Measurements from ENCODE around the gene MAML2. TPM values are rescaled to one million over a fixed set of nuclear protein-coding genes. Genes with fewer than 3 reads are reported as not detected.

MAML2 gene
- total RNA-seq, 1 experiment from 2014 or later: 2.9 TPM

- DNase-seq (ENCODE audit: low read depth, low spot score) (no peak), ATAC-seq (no peak)
- intact Hi-C loops (cut with micrococcal nuclease; ENCODE audit: unreplicated experiment) (no loop called here), in situ Hi-C loops (cut with HindIII; ENCODE audit: low pct_unique_long_range_greater_than_20kb, low sequenced_read_pairs) (loop anchor here (10.0 kb wide), 1 partner anchor 274 kb away; no protein-coding TSS in a partner anchor)
- BruUV-seq (replicated peaks): no TSS peak
- CTCF ChIA-PET: interaction anchor here (0.7 to 1.5 kb wide), 2 partner anchors 33 to 184 kb away, joined by 4 read pairs; no protein-coding TSS in a partner anchor
- POLR2A ChIA-PET: no interaction called here
- Histone ChIP-seq H3K27ac (ENCODE audit: low read length) (peak overlapping the region; percentile 62), H3K27me3 (ENCODE audit: control insufficient read depth, insufficient read depth, low read length) (no peaks in the 10 kb centered on the region), H3K4me3 (ENCODE audit: low read depth in 2 of 2, low read length in 2 of 2) (peak overlapping the region; percentile 4 to 34; a peak in 3 of 4 replicates), H3K4me1 (ENCODE audit: control insufficient read depth, insufficient read depth, low read length) (peaks cover 38% of the 10 kb centered on the region), H3K36me3 (ENCODE audit: control insufficient read depth, insufficient read depth, low read length) (no peaks in the 10 kb centered on the region), H3K9me3 (ENCODE audit: control insufficient read depth, insufficient read depth, low read depth, low read length) (no peaks in the 10 kb centered on the region)
- TF ChIP-seq REST (IDR thresholded peaks at IDR 0.05; ENCODE audit: insufficient read depth in 1 of 2, low read depth in 2 of 2, low read length in 1 of 2): no peak
- TF ChIP-seq, protein P1, sequence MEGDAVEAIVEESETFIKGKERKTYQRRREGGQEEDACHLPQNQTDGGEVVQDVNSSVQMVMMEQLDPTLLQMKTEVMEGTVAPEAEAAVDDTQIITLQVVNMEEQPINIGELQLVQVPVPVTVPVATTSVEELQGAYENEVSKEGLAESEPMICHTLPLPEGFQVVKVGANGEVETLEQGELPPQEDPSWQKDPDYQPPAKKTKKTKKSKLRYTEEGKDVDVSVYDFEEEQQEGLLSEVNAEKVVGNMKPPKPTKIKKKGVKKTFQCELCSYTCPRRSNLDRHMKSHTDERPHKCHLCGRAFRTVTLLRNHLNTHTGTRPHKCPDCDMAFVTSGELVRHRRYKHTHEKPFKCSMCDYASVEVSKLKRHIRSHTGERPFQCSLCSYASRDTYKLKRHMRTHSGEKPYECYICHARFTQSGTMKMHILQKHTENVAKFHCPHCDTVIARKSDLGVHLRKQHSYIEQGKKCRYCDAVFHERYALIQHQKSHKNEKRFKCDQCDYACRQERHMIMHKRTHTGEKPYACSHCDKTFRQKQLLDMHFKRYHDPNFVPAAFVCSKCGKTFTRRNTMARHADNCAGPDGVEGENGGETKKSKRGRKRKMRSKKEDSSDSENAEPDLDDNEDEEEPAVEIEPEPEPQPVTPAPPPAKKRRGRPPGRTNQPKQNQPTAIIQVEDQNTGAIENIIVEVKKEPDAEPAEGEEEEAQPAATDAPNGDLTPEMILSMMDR (IDR thresholded peaks at IDR 0.05): peak; percentile 29
Observed at GRCh38 chr11:96338910-96339705, 3.9 kb downstream of the MAML2 start.

GRCh38 chr11:96337541-96338431 lies 5.2 kb downstream of the MAML2 start:
- no peak overlapping the region for H3K4me3 ChIP-seq (ENCODE audit: low read depth in 2 of 2, low read length in 2 of 2)

More at GRCh38 chr11:96337541-96338431, 5.2 kb downstream of the MAML2 start:
- Histone ChIP-seq H3K27ac (ENCODE audit: low read length) (0 out of 2 replicates have a peak overlapping the region, but pooled peaks have one; percentile 13), H3K9me3 (ENCODE audit: control insufficient read depth, insufficient read depth, low read depth, low read length) (no peaks in the 10 kb centered on the region), H3K36me3 (ENCODE audit: control insufficient read depth, insufficient read depth, low read length) (no peaks in the 10 kb centered on the region), H3K27me3 (ENCODE audit: control insufficient read depth, insufficient read depth, low read length) (no peaks in the 10 kb centered on the region), H3K4me1 (ENCODE audit: control insufficient read depth, insufficient read depth, low read length) (peaks cover 34% of the 10 kb centered on the region)
- no TSS peak for BruUV-seq (replicated peaks)
- intact Hi-C loops (cut with micrococcal nuclease; ENCODE audit: unreplicated experiment) (no loop called here), in situ Hi-C loops (cut with HindIII; ENCODE audit: low pct_unique_long_range_greater_than_20kb, low sequenced_read_pairs) (loop anchor here (10.0 kb wide), 1 partner anchor 273 kb away; no protein-coding TSS in a partner anchor)
- DNase-seq (ENCODE audit: low read depth, low spot score) (no peak), ATAC-seq (no peak)
- TF ChIP-seq TCF7L2 (IDR thresholded peaks at IDR 0.05; ENCODE audit: low read depth, low read length) (no peak), SIN3A (IDR thresholded peaks at IDR 0.05; ENCODE audit: borderline replicate concordance, insufficient read depth, low read depth, low read length) (no peak), REST (IDR thresholded peaks at IDR 0.05; ENCODE audit: insufficient read depth in 1 of 2, low read depth in 2 of 2, low read length in 1 of 2) (no peak), POLR2AphosphoS5 (IDR thresholded peaks at IDR 0.05; ENCODE audit: low read depth, low read length) (no peak)
- TF ChIP-seq, protein P1 (IDR thresholded peaks at IDR 0.05): no peak
- POLR2A ChIA-PET: interaction anchor here (0.9 kb wide), 1 partner anchor 175 kb away, joined by 3 read pairs; no protein-coding TSS in a partner anchor
- CTCF ChIA-PET: no interaction called here

Measured in Panc1 (cell line).